HUDEP-2 (cell line): ENCODE data around the gene GNAZ.
"Not testable (repeated sequence)": the region's sequence is repeated elsewhere in the genome, so short reads cannot be mapped to it uniquely, and the experiment has no call there.

ENCODE experiments used
- DNase-seq, 76 experiments: peaks; one replicate each; lab custom pipeline; 2025; ENCODE audit not compliant: unreplicated experiment in 76 of 76; lab: John Stamatoyannopoulos, UW

Gene GNAZ

GRCh38 chr22:23042179-23042578, 28.1 kb upstream of the GNAZ start:
- no peak for DNase-seq

- no peak for DNase-seq
Observed at GRCh38 chr22:23044570-23044969, 25.7 kb upstream of the GNAZ start.

GRCh38 chr22:23045461-23045860, 24.9 kb upstream of the GNAZ start:
- DNase-seq = no peak

GRCh38 chr22:23047265-23047664, 23.1 kb upstream of the GNAZ start:
- no peak for DNase-seq

GRCh38 chr22:23047742-23048141, 22.6 kb upstream of the GNAZ start:
- DNase-seq = no peak

- DNase-seq = not testable (repeated sequence)
Observed at GRCh38 chr22:23050546-23050945, 19.8 kb upstream of the GNAZ start.

- no peak for DNase-seq
Observed at GRCh38 chr22:23053051-23053707, 17.1 kb upstream of the GNAZ start.

GRCh38 chr22:23053912-23054530, 16.3 kb upstream of the GNAZ start:
- DNase-seq = no peak

- DNase-seq = no peak
Observed at GRCh38 chr22:23054531-23055257, 15.6 kb upstream of the GNAZ start.

- no peak for DNase-seq
Observed at GRCh38 chr22:23055449-23056179, 14.7 kb upstream of the GNAZ start.

GRCh38 chr22:23057331-23057730, 13.0 kb upstream of the GNAZ start:
- no peak for DNase-seq

- DNase-seq = no peak
Observed at GRCh38 chr22:23058063-23058462, 12.3 kb upstream of the GNAZ start.

GRCh38 chr22:23058481-23059283, 11.6 kb upstream of the GNAZ start:
- DNase-seq = no peak

- DNase-seq = no peak
Observed at GRCh38 chr22:23059284-23059948, 10.9 kb upstream of the GNAZ start.

GRCh38 chr22:23060612-23061400, 9.5 kb upstream of the GNAZ start:
- no peak for DNase-seq

- no peak for DNase-seq
Observed at GRCh38 chr22:23061471-23062280, 8.6 kb upstream of the GNAZ start.

- no peak for DNase-seq
Observed at GRCh38 chr22:23062616-23063538, 7.4 kb upstream of the GNAZ start.
